ENCODE measurements around the gene YBX3. TPM values are rescaled to one million over a fixed set of nuclear protein-coding genes. Genes with fewer than 3 reads are reported as not detected.

Gene YBX3
- polyA plus RNA-seq, 1 donor from 2014 or later: 3.4 TPM

GRCh38 chr12:10739157-10740118, 16.3 kb upstream of the YBX3 start:
- H2AFZ ChIP-seq (ENCODE audit: low read depth, low read length): no peak overlapping the region
- no peak for TF ChIP-seq RAD21 (conservative IDR thresholded peaks at IDR 0.05)
- no peak for TF ChIP-seq CTCF (IDR thresholded peaks at IDR 0.05; ENCODE audit: poor library complexity, severe bottlenecking)
- no peak for TF ChIP-seq MXI1 (conservative IDR thresholded peaks at IDR 0.05; ENCODE audit: poor library complexity, severe bottlenecking)
- TF ChIP-seq SMC3 (conservative IDR thresholded peaks at IDR 0.05; ENCODE audit: poor library complexity): no peak
- no peak for TF ChIP-seq REST (IDR thresholded peaks at IDR 0.05; ENCODE audit: borderline replicate concordance)
- no peak for TF ChIP-seq POLR2AphosphoS5 (IDR thresholded peaks at IDR 0.05)
- TF ChIP-seq TAF1 (IDR thresholded peaks at IDR 0.05; ENCODE audit: low read depth): no peak
- TF ChIP-seq EP300 (conservative IDR thresholded peaks at IDR 0.05; ENCODE audit: poor library complexity, severe bottlenecking): no peak
- TF ChIP-seq EZH2 (IDR thresholded peaks at IDR 0.05; ENCODE audit: borderline replicate concordance, insufficient read depth, low read length, poor library complexity, severe bottlenecking): no peak

GRCh38 chr12:10737249-10737648, 14.1 kb upstream of the YBX3 start:
- no peak overlapping the region for H3K4me3 ChIP-seq (ENCODE audit: low read length)
- no peak overlapping the region for H3K4me2 ChIP-seq (ENCODE audit: low read length)
- H3K9me3 ChIP-seq (ENCODE audit: low read length): no peaks in the 10 kb centered on the region
- H3K9me2 ChIP-seq (ENCODE audit: insufficient read depth, low read length): no peaks in the 10 kb centered on the region
- TF ChIP-seq RAD21 (conservative IDR thresholded peaks at IDR 0.05): no peak
- no peak for TF ChIP-seq TAF1 (IDR thresholded peaks at IDR 0.05; ENCODE audit: low read depth)
- H3K36me3 ChIP-seq (ENCODE audit: insufficient read depth, low read length): no peaks in the 10 kb centered on the region
- H3K9ac ChIP-seq (ENCODE audit: low read length): no peak overlapping the region
- H3K79me2 ChIP-seq (replicated peaks; ENCODE audit: insufficient read depth, low read length): no peaks in the 10 kb centered on the region
- no peaks in the 10 kb centered on the region for H3K27me3 ChIP-seq (ENCODE audit: insufficient read depth, low read depth, low read length)
- H4K20me1 ChIP-seq (ENCODE audit: insufficient read depth): no peaks in the 10 kb centered on the region
- H3K27ac ChIP-seq (ENCODE audit: low read length): no peak overlapping the region
- no peaks in the 10 kb centered on the region for H3F3A ChIP-seq (ENCODE audit: insufficient read depth, low read length, poor library complexity, severe bottlenecking)
- no peak overlapping the region for H2AFZ ChIP-seq (ENCODE audit: low read depth, low read length)

More at GRCh38 chr12:10739157-10740118, 16.3 kb upstream of the YBX3 start:
- H3K4me2 ChIP-seq (ENCODE audit: low read length): no peak overlapping the region
- no peaks in the 10 kb centered on the region for H3K36me3 ChIP-seq (ENCODE audit: insufficient read depth, low read length)
- no peaks in the 10 kb centered on the region for H3K27me3 ChIP-seq (ENCODE audit: insufficient read depth, low read depth, low read length)
- no peaks in the 10 kb centered on the region for H4K20me1 ChIP-seq (ENCODE audit: insufficient read depth)
- no peak overlapping the region for H3K4me3 ChIP-seq (ENCODE audit: low read length)
- no peaks in the 10 kb centered on the region for H3K9me2 ChIP-seq (ENCODE audit: insufficient read depth, low read length)
- H3K9me3 ChIP-seq (ENCODE audit: low read length): no peaks in the 10 kb centered on the region
- H3K79me2 ChIP-seq (replicated peaks; ENCODE audit: insufficient read depth, low read length): no peaks in the 10 kb centered on the region
- H3K27ac ChIP-seq (ENCODE audit: low read length): no peak overlapping the region
- H3K9ac ChIP-seq (ENCODE audit: low read length): no peak overlapping the region
- H3F3A ChIP-seq (ENCODE audit: insufficient read depth, low read length, poor library complexity, severe bottlenecking): no peaks in the 10 kb centered on the region

Measured in neural cell (in vitro differentiated cells).